Glutamatergic neuron (in vitro differentiated cells): ENCODE measurements around the gene SEMA7A. TPM values are rescaled to one million over a fixed set of nuclear protein-coding genes. Genes with fewer than 3 reads are reported as not detected.

Experiments
- DNase-seq: peaks from one replicate; pipeline ENCODE4 v3.0.0; 2022
- H3K27ac Mint-ChIP-seq: one replicate; pipeline ENCODE4 v1.8.0; 2020; ENCODE audit warnings: mild to moderate bottlenecking, mixed read lengths, inconsistent platforms; ENCODE audit not compliant: unreplicated experiment
- H3K27me3 Mint-ChIP-seq: one replicate; pipeline ENCODE4 v1.8.0; 2020; ENCODE audit warnings: mild to moderate bottlenecking, moderate library complexity, mixed read lengths, inconsistent platforms; ENCODE audit not compliant: unreplicated experiment
- H3K36me3 Mint-ChIP-seq: one replicate; pipeline ENCODE4 v1.8.0; 2020; ENCODE audit warnings: mild to moderate bottlenecking, mixed read lengths, inconsistent platforms; ENCODE audit not compliant: unreplicated experiment
- H3K4me1 Mint-ChIP-seq: one replicate; pipeline ENCODE4 v1.8.0; 2020; ENCODE audit warnings: mild to moderate bottlenecking, low read depth, mixed read lengths, inconsistent platforms; ENCODE audit not compliant: unreplicated experiment
- H3K4me3 Mint-ChIP-seq: one replicate; pipeline ENCODE4 v1.8.0; 2020; ENCODE audit warnings: mild to moderate bottlenecking, mixed read lengths, inconsistent platforms; ENCODE audit not compliant: unreplicated experiment
- H3K9me3 Mint-ChIP-seq: one replicate; pipeline ENCODE4 v1.8.0; 2020; ENCODE audit warnings: mild to moderate bottlenecking, moderate library complexity, mixed read lengths, inconsistent platforms; ENCODE audit not compliant: unreplicated experiment
- total RNA-seq: library from RNA; stranded (reverse); fragmentation: NEBNext Ultra II Directional; extraction: Animal tissue kit (Norgen Biotek cat#: 25700); gene quantifications from one replicate; pipeline ENCODE4 v1.2.1, GENCODE V29; 2021; ENCODE audit not compliant: unreplicated experiment
- TF ChIP-seq, protein P1 (sequence below): fragments of 200-600 bp; sonication (generic); IDR thresholded peaks from one replicate; pipeline ENCODE4 v1.5.0; 2021; ENCODE audit not compliant: partially characterized antibody, unreplicated experiment

The SEMA7A gene
- total RNA-seq, 1 donor from 2014 or later, result 16.2 TPM

GRCh38 chr15:74417670-74418069 is 16.1 kb downstream of the SEMA7A start:
- H3K27me3 Mint-ChIP-seq, result peaks cover 6% of the 10 kb centered on the region
- H3K27ac Mint-ChIP-seq, result peak overlapping the region; percentile 83
- peaks cover 44% of the 10 kb centered on the region for H3K4me1 Mint-ChIP-seq
- no peak for DNase-seq
- TF ChIP-seq, protein P1, sequence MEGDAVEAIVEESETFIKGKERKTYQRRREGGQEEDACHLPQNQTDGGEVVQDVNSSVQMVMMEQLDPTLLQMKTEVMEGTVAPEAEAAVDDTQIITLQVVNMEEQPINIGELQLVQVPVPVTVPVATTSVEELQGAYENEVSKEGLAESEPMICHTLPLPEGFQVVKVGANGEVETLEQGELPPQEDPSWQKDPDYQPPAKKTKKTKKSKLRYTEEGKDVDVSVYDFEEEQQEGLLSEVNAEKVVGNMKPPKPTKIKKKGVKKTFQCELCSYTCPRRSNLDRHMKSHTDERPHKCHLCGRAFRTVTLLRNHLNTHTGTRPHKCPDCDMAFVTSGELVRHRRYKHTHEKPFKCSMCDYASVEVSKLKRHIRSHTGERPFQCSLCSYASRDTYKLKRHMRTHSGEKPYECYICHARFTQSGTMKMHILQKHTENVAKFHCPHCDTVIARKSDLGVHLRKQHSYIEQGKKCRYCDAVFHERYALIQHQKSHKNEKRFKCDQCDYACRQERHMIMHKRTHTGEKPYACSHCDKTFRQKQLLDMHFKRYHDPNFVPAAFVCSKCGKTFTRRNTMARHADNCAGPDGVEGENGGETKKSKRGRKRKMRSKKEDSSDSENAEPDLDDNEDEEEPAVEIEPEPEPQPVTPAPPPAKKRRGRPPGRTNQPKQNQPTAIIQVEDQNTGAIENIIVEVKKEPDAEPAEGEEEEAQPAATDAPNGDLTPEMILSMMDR, result no peak
- peak overlapping the region; percentile 34 for H3K4me3 Mint-ChIP-seq
- H3K9me3 Mint-ChIP-seq, result peaks cover 6% of the 10 kb centered on the region
- H3K36me3 Mint-ChIP-seq, result no peaks in the 10 kb centered on the region

DNA sequence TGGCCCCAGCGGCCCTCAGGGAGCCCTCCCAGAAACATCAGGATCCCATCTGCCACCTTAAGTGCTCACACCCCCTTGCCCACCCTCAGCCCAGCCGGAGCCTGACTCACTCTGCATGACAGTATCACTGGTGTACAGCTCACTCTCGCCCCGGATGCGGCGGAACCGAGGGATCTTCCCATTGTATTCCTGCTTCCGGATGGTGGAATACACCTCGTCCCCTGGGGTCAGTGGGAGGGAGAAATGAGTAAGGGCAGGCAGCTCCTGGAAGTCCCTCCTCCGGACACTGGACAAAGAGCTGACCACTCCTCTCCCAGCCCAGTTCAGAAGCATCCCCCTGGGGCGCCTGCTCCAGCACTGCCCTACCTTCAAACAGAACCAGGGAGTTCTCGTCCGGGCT is 16.5 kb downstream of the SEMA7A start:
- DNase-seq, result peak; percentile 69
- Mint-ChIP-seq H3K27me3 (peaks cover 6% of the 10 kb centered on the region), H3K4me3 (peak overlapping the region; percentile 57), H3K27ac (peak overlapping the region; percentile 83), H3K4me1 (peaks cover 40% of the 10 kb centered on the region), H3K36me3 (no peaks in the 10 kb centered on the region), H3K9me3 (peaks cover 6% of the 10 kb centered on the region)
- TF ChIP-seq, protein P1, result no peak

DNA sequence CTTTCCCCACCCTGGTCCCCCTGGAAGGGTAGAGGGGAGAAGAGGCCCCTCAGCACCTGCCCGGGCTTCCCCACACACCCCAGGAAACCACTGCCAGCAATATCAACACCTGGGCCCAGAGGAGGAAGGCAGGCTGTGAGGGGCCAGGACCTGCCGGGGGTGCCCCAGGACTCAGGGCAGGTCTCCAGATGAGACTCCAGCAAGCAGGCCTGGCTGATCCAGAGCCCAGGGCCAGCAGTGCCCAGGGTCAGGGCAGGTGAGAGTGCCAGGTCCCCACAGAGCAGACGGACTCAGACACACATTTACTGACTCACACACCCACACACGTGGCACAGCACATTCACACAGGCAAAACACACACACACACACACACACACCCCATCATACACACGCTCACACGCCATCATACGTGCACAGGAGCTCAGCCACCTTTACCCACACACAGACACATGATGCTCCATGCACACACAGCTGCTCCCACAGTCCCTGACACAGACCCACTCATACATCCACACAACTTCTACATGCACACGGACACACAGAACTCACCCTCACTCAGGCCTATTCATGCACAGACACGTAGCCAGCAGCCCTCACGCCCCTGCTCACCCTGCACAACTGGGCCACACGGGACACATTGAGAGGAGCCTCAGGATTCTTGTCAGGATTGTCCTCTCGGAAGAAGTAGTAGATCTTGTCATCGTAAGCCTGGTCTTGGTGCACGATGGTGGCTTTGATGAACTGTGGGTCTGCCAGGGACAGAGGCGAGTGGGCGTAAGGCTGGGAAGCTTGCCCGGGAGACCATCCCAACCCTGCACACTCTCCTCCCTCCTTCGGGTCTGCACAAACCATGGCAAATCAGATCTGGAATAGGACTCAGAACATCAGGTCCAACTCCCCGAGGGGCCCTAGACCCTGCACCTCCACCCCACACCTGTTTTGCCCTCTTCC is 17.5 kb downstream of the SEMA7A start:
- Mint-ChIP-seq H3K27me3 (peaks cover 6% of the 10 kb centered on the region), H3K4me3 (peak overlapping the region; percentile 4), H3K9me3 (peaks cover 4% of the 10 kb centered on the region), H3K36me3 (no peaks in the 10 kb centered on the region), H3K27ac (peak overlapping the region; percentile 83), H3K4me1 (peaks cover 33% of the 10 kb centered on the region)
- TF ChIP-seq, protein P1, result no peak
- DNase-seq, result no peak

DNA sequence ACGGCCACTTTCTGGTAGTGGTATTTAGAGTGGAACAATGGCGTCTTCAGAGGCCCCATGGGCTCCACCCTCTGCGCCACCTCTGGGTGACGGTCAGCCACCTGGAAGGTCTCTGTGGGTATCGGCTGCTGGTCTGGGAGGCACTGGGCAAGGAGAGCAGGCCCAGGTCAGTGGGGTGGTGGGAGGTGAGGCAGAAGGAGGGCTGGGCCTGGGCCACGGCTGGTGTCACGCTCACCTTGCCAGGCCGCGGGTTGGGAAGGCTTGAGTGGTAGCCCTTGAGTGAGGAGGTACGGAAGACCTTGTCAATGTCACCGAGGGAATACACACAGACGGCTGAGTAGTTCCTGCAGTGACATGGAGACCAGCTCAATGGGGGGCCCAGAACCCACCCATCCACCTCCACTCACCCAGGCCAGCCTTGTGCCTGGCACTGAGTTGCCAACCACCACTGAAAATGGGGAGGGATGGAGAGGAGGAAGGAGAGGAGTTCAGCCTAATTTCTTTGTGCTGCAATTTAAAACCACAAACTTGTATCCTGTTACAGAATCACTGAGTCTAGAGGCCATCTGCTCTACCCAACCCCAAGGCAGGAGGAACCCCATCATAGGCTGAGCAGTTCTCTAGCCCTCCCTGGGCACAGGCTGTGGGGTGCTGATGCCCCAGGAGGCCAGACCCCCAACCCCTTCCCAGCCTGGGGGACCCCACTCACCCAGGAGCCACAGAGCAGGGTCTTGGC is 19.0 kb downstream of the SEMA7A start:
- TF ChIP-seq, protein P1, result no peak
- Mint-ChIP-seq H3K27ac (no peak overlapping the region), H3K36me3 (no peaks in the 10 kb centered on the region), H3K4me1 (peaks cover 21% of the 10 kb centered on the region), H3K9me3 (no peaks in the 10 kb centered on the region), H3K27me3 (peaks cover 3% of the 10 kb centered on the region), H3K4me3 (no peak overlapping the region)
- DNase-seq, result no peak
